ENCODE measurements around the gene DLGAP1.

- TF ChIP-seq CHD1 (IDR thresholded peaks at IDR 0.05; ENCODE audit: low read depth, low read length) (no peak), CTCF (conservative IDR thresholded peaks at IDR 0.05; ENCODE audit: low read depth, low read length) (no peak)
These were observed 989.1 kb downstream of the DLGAP1 start for GRCh38 chr18:3466045-3466444.
